GM18867 (cell line): Measurements from ENCODE around the gene SEC23B.

Source experiments
- ATAC-seq: cut with Tn5 transposase; IDR thresholded peaks from one replicate; pipeline ENCODE4 v1.9.1; 2021; ENCODE audit warnings: mild to moderate bottlenecking, moderate library complexity; ENCODE audit not compliant: unreplicated experiment

The SEC23B gene

DNA sequence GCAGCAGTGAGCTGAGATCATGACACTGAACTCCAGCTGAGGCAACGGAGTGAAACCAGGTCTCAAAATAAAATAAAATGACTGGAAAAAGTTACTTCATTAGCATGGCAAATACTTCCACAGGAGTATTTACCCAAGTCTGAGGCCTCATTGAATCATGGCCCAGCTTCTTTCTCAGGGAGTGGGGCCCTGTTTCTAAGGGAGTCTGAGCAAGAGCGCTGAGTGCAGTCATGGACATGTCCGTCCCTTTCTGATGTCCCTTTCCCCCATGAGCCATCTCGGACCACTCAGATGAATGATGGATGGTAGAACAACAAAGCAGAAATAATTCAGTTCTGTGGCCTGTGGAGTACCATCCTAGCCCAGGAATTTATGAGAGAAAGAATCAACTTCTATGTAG lies 72.3 kb downstream of the SEC23B start:
- ATAC-seq: no peak

DNA sequence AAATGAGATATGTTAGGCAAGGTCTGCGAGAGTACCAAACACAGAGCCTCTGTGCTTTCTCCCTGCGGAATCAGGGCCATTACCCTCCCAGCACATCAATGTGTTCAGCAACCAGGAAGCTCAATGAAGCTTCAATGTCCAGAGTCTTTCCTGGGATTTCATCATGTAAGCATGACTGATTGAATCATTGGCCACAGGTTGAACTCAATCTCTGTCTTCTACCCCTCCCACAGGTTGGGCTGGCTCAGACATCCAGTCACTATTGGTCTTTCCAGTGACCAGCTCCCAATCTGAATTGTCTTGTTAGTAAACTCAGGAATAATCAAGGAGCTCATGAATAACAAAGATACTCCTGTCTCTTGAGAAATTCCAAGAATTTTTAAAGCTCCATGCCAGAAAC lies 77.4 kb downstream of the SEC23B start:
- ATAC-seq: no peak

DNA sequence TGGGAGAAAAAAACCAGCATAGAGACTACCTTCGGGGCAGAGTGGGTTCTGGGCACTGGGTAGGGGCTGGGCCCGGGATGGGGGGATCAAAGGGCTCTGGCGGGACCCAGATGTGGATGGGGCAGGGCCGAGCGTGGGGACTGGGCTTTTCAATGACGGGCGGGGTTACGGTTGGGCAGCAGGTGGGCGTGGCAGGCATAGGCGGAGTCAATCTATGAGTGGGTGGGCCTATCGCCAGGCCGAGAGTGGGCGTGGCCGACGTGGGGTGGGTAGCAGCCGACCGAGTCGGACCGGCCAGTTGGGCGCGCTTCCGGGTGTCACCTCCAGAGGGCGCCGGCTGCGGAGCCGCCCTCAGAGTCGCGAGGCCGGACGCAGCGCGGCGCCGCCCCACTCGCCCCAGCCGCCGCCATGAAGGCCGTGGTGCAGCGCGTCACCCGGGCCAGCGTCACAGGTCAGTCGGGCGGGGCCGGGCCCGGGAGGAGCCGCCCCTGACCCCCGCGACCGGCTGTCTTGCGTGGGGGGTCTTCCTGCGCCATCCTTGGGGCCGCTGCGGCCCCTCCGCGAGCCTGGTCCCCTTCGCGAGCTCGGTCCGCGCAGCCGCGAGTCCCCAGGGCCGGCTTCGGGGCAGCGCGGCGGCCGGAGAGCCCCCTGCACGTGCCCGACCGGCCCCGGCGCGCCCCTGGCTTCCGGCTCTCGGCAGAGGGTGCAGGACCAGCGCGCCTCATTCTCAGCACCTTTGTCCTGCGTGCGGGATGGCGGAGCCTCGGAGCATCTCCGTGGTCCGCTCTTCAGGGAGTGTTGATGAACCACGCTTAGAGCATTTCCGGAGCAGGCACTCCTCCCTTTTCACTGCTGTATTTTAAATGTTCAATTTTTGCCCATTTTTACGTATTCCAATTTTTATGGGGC lies 80.2 kb downstream of the SEC23B start, which contains the start of gene DTD1:
Gene DTD1 (plus strand): TSS at position 390 of the 909 bp plus-strand sequence. CDS start 19 bp downstream, at position 409.
- ATAC-seq: peak; percentile 90

DNA sequence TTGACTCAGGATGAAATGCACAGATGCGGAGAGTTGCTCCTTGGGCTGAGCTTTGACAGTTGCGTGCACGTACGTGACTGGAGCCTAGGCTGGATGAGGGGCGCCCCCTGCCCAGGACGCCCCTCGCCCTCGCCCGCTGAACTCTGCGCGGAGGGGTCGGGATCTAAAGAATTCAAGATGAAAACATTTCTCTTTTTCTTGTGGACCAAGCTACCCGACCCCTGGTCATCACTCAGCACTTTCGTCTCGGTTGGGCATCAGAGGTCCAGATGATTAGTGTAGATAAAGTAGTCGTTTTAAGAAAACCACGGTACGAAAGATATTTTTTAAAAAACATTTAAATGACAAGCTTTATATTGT lies 80.8 kb downstream of the SEC23B start:
- no peak for ATAC-seq

DNA sequence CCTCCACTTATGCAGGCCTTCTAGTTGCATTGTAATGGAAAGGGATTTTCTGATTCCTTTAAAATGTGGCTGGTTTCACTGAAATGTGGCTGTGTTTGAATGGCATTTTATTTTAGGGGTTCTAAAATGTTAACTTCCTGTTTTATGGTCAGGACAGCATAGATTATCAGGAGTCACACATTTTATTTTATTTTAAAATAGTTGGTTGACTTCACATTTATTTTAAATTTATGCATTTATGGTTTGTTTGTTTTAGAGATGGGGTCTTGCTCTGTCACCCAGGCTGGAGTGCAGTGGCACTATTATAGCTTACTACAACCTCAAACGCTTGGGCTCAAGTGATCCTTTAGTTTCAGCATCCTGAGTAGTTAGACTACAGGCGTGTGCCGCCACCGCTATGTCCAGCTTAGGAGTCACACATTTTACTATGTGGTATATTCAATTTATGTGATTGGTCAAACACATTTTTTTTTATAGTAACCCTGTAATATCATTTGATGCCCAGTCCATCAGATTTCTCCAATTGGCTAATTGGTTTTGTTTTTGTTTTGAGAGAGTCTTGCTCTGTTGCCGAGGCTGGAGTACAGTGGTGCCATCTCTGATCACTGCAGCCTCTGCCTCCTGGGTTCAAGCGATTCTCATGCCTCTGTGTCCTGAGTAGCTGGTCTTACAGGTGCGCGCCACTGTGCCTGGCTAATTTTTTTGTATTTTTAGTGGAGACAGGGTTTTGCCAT lies 82.4 kb downstream of the SEC23B start:
- no peak for ATAC-seq

DNA sequence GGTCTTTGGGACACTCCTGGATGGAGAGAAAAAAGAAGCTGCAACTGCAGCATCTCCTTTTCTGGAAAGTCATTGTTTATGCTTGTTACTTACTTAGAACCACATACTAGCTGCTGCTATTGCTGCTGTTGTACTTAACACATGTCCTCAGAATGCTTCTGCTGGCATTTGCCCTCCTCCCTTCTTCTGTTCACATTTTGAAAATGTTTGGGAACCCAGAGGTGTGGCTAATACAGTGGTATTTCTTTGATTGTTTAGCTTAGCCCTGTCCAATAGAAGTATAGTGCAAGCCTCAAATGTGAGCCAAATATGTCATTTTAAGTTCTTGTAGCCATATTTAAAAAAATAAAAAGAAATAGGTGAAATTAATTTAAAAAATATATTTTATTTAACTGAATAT lies 88.5 kb downstream of the SEC23B start:
- ATAC-seq: no peak

DNA sequence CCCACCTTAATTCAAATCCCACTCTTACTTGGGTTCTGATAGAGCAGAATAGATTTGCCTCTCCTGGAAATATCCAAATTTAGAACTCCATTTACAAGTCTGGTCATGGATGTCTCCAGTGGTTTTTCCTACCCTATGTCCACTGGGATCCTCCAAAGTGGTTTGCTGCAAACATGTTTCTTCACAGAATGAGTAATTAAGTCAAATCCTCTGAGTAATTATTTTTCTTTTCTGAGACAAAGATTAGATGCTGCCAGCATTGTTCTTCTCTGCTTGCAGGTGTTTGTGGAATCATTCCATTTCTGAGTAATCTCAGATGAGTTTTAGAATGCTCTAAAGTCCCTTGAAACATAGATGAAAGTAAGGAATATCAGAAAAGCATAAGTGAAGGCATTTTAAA lies 102.0 kb downstream of the SEC23B start:
- no peak for ATAC-seq
